Measurements from ENCODE around the gene SLK. TPM values are rescaled to one million over a fixed set of nuclear protein-coding genes. Genes with fewer than 3 reads are reported as not detected.

SLK gene
- total and polyA plus RNA-seq, 10 of the 15 experiments (the other 5 are each of a cell fraction or from before 2014, with no cell fraction given): 2.5 to 24.2 (median 11.1) TPM

DNA sequence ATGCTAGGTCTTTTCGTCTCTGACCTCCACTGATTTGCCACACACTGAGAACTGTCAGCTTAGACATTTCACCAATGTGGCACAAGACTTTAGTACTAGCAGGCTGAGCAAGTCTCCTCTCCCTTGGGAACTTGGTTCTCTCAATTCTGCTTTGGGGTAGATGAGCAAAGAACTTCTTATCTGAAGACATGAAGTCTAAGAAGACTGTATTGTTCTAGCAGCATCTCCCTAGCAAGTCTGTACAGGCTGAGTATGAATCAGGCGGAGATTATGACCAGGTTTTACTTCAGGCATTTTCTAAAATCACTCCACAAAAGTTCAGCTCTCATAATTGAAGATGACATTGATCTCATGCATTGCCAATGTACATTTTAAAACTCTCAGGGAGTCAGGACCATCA is 25.1 kb upstream of the SLK start:
- ChIA-PET POLR2A (interaction anchor here (0.5 to 1.0 kb wide), 2 partner anchors 21 to 156 kb away, joined by 3 to 5 read pairs; no protein-coding TSS in a partner anchor), CTCF (interaction anchor here (1.0 to 1.1 kb wide), 2 partner anchors 53 to 229 kb away, joined by 3 read pairs; no protein-coding TSS in a partner anchor), RAD21 (ENCODE audit: unreplicated experiment) (no interaction called here), SMC1A (ENCODE audit: uncharacterized antibody, unreplicated experiment) (interaction anchor here (1.2 to 1.4 kb wide), 3 partner anchors 9 to 25 kb away, joined by 3 read pairs; no protein-coding TSS in a partner anchor)
- Histone ChIP-seq H3K4me3 (no peak overlapping the region), H3K4me2 (ENCODE audit: control insufficient read depth, insufficient read depth) (no peak overlapping the region), H3K27me3 (replicated peaks in 1 of 2; ENCODE audit: control insufficient read depth in 2 of 2, insufficient read depth in 2 of 2, low read length in 1 of 2) (no peaks in the 10 kb centered on the region; a peak in 1 of 4 replicates), H3K27ac (ENCODE audit: control insufficient read depth, insufficient read depth) (no peak overlapping the region), H4K20me1 (ENCODE audit: control insufficient read depth, insufficient read depth) (no peaks in the 10 kb centered on the region), H3K9ac (ENCODE audit: control insufficient read depth, insufficient read depth, low read length) (no peak overlapping the region), H3K36me3 (ENCODE audit: control insufficient read depth in 2 of 2, insufficient read depth in 2 of 2, low read length in 1 of 2) (no peaks in the 10 kb centered on the region), H2AFZ (ENCODE audit: control insufficient read depth, low read depth, low read length) (no peak overlapping the region), H3K79me2 (ENCODE audit: control insufficient read depth, insufficient read depth, low read length) (no peaks in the 10 kb centered on the region), H3K9me3 (replicated peaks; ENCODE audit: control insufficient read depth, insufficient read depth, low read length) (no peaks in the 10 kb centered on the region), H3K4me1 (ENCODE audit: control insufficient read depth, insufficient read depth, low read length) (no peaks in the 10 kb centered on the region)
- intact Hi-C loops (cut with micrococcal nuclease; ENCODE audit: unreplicated experiment) (no loop called here), in situ Hi-C loops (cut with MboI) (no loop called here)
- 32% methylated on average over 2 of the region's 2 CpGs for WGBS (ENCODE audit: insufficient coverage, insufficient replicate concordance, low lambda C conversion rate, missing lambda C conversion rate)
- FAIRE-seq: no peak
- no TSS peak for BruUV-seq (replicated peaks)
- TF ChIP-seq STAT1 (conservative IDR thresholded peaks at IDR 0.05) (no peak), CBX5 (IDR thresholded peaks at IDR 0.05; ENCODE audit: low read depth) (no peak), YBX1 (IDR thresholded peaks at IDR 0.05) (no peak), BHLHE40 (IDR thresholded peaks at IDR 0.05; ENCODE audit: borderline replicate concordance in 1 of 2, low read depth in 2 of 2, low read length in 1 of 2) (no peak), CHD1 (IDR thresholded peaks at IDR 0.05; ENCODE audit: low read depth, low read length) (no peak)
- TF ChIP-seq, protein P1, sequence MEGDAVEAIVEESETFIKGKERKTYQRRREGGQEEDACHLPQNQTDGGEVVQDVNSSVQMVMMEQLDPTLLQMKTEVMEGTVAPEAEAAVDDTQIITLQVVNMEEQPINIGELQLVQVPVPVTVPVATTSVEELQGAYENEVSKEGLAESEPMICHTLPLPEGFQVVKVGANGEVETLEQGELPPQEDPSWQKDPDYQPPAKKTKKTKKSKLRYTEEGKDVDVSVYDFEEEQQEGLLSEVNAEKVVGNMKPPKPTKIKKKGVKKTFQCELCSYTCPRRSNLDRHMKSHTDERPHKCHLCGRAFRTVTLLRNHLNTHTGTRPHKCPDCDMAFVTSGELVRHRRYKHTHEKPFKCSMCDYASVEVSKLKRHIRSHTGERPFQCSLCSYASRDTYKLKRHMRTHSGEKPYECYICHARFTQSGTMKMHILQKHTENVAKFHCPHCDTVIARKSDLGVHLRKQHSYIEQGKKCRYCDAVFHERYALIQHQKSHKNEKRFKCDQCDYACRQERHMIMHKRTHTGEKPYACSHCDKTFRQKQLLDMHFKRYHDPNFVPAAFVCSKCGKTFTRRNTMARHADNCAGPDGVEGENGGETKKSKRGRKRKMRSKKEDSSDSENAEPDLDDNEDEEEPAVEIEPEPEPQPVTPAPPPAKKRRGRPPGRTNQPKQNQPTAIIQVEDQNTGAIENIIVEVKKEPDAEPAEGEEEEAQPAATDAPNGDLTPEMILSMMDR (IDR thresholded peaks at IDR 0.05 in 2 of 3, conservative IDR thresholded peaks at IDR 0.05 in 1 of 3; ENCODE audit: control insufficient read depth in 2 of 3, extremely low read depth in 1 of 3, insufficient read depth in 1 of 3, low read depth in 3 of 3, low read length in 3 of 3): no peak
- DNase-seq (ENCODE audit: low read depth, low spot score): no peak
- no peak for ATAC-seq

Measured in GM12878 (cell line).